ENCODE measurements around the gene IMP4. TPM values are rescaled to one million over a fixed set of nuclear protein-coding genes. Genes with fewer than 3 reads are reported as not detected.

IMP4 gene
- total and polyA plus RNA-seq, 10 of the 15 experiments (the other 5 are each of a cell fraction or from before 2014, with no cell fraction given), result 41.4 to 242 (median 166) TPM

GRCh38 chr2:130377491-130377890 lies 34.8 kb downstream of the IMP4 start:
- intact Hi-C loops (cut with micrococcal nuclease; ENCODE audit: unreplicated experiment), result loop anchor here (10.0 kb wide), 1 partner anchor 47 kb away; no protein-coding TSS in a partner anchor
- TF ChIP-seq CEBPB (IDR thresholded peaks at IDR 0.05; ENCODE audit: borderline replicate concordance in 1 of 2, low read depth in 2 of 2, low read length in 2 of 2) (no peak), CBFB (IDR thresholded peaks at IDR 0.05; ENCODE audit: low read depth) (no peak), IRF5 (IDR thresholded peaks at IDR 0.05; ENCODE audit: borderline replicate concordance) (no peak), CHD2 (IDR thresholded peaks at IDR 0.05; ENCODE audit: borderline replicate concordance, low read depth, low read length) (no peak), ATF2 (IDR thresholded peaks at IDR 0.05; ENCODE audit: low read length) (no peak), POLR2AphosphoS5 (IDR thresholded peaks at IDR 0.05; ENCODE audit: low read length) (0 out of 2 replicates have a peak, but pooled peaks have one; percentile 17), BCL11A (IDR thresholded peaks at IDR 0.05; ENCODE audit: low read depth, low read length) (no peak), TCF12 (IDR thresholded peaks at IDR 0.05; ENCODE audit: low read depth, low read length) (no peak)
- TF ChIP-seq, protein P1, sequence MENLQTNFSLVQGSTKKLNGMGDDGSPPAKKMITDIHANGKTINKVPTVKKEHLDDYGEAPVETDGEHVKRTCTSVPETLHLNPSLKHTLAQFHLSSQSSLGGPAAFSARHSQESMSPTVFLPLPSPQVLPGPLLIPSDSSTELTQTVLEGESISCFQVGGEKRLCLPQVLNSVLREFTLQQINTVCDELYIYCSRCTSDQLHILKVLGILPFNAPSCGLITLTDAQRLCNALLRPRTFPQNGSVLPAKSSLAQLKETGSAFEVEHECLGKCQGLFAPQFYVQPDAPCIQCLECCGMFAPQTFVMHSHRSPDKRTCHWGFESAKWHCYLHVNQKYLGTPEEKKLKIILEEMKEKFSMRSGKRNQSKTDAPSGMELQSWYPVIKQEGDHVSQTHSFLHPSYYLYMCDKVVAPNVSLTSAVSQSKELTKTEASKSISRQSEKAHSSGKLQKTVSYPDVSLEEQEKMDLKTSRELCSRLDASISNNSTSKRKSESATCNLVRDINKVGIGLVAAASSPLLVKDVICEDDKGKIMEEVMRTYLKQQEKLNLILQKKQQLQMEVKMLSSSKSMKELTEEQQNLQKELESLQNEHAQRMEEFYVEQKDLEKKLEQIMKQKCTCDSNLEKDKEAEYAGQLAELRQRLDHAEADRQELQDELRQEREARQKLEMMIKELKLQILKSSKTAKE (IDR thresholded peaks at IDR 0.05; ENCODE audit: low read depth, poor library complexity, severe bottlenecking), result no peak
- no peaks in the 10 kb centered on the region for H3K27me3 ChIP-seq (replicated peaks in 1 of 2; ENCODE audit: control insufficient read depth in 2 of 2, insufficient read depth in 2 of 2, low read length in 1 of 2)
- BruUV-seq (replicated peaks), result no TSS peak
- RAD21 ChIA-PET (ENCODE audit: unreplicated experiment), result interaction anchor here (1.8 to 4.1 kb wide), 2 partner anchors 12 to 35 kb away, joined by 6 to 23 read pairs; partner anchors contain the start of gene IMP4
- POLR2A ChIA-PET, result interaction anchor here (0.6 to 1.9 kb wide), 8 partner anchors 13 to 1142 kb away, joined by 3 to 9 read pairs (median 4); partner anchors contain the start of gene SMPD4
- DNase-seq (ENCODE audit: low read depth, low spot score) (no peak), FAIRE-seq (no peak), ATAC-seq (peak; percentile 4; the same call in 2 of the 3 replicates)
- no peak overlapping the region for H2AFZ ChIP-seq (ENCODE audit: control insufficient read depth, low read depth, low read length)
- peaks cover 0 to 8% of the 10 kb centered on the region in 2 experiments; a peak in 2 of 4 replicates for H3K36me3 ChIP-seq (ENCODE audit: control insufficient read depth in 2 of 2, insufficient read depth in 2 of 2, low read length in 1 of 2)
- CTCF ChIA-PET, result interaction anchor here (0.8 to 2.7 kb wide), 8 partner anchors 8 to 46 kb away, joined by 3 to 10 read pairs (median 4); partner anchors contain the start of gene IMP4
- no peaks in the 10 kb centered on the region for H4K20me1 ChIP-seq (ENCODE audit: control insufficient read depth, insufficient read depth)
- in situ Hi-C loops (cut with MboI), result no loop called here
- peaks cover 39% of the 10 kb centered on the region for H3K79me2 ChIP-seq (ENCODE audit: control insufficient read depth, insufficient read depth, low read length)
- peak overlapping the region; percentile 62; the same call in 1 of the 2 replicates for H3K4me3 ChIP-seq
- H3K9ac ChIP-seq (ENCODE audit: control insufficient read depth, insufficient read depth, low read length), result peak overlapping the region; percentile 52
- 57% methylated on average over 5 of the region's 5 CpGs for WGBS (ENCODE audit: insufficient coverage, insufficient replicate concordance, low lambda C conversion rate, missing lambda C conversion rate)
- peaks cover 57% of the 10 kb centered on the region for H3K4me1 ChIP-seq (ENCODE audit: control insufficient read depth, insufficient read depth, low read length)
- no peaks in the 10 kb centered on the region for H3K9me3 ChIP-seq (replicated peaks; ENCODE audit: control insufficient read depth, insufficient read depth, low read length)
- peak overlapping the region; percentile 79 for H3K27ac ChIP-seq (ENCODE audit: control insufficient read depth, insufficient read depth)
- peak overlapping the region; percentile 86 for H3K4me2 ChIP-seq (ENCODE audit: control insufficient read depth, insufficient read depth)
- SMC1A ChIA-PET (ENCODE audit: uncharacterized antibody, unreplicated experiment), result interaction anchor here (1.2 to 4.4 kb wide), 7 partner anchors 8 to 45 kb away, joined by 3 to 25 read pairs (median 5); partner anchors contain the start of gene IMP4

Data from GM12878 (cell line).